Measurements from ENCODE around the gene PRC1. TPM values are rescaled to one million over a fixed set of nuclear protein-coding genes. Genes with fewer than 3 reads are reported as not detected.
A peak's percentile ranks its signal among the peaks of the same experiment; 100 is the strongest.

The PRC1 gene
- total and polyA plus RNA-seq, 2 of the 13 experiments (the other 11 are each of a cell fraction or from before 2014, with no cell fraction given) = 137 to 162 TPM

GRCh38 chr15:90934949-90935751, 59.2 kb downstream of the PRC1 start, which contains the start of gene UNC45A (continued):
- TF ChIP-seq ZFP82 (CRISPR knock-in tag; IDR thresholded peaks at IDR 0.05; ENCODE audit: borderline replicate concordance) (no peak), PAWR (CRISPR knock-in tag; IDR thresholded peaks at IDR 0.05; ENCODE audit: borderline replicate concordance) (peak; percentile 26; the same call in 1 of the 2 replicates), ZBTB38 (CRISPR knock-in tag; IDR thresholded peaks at IDR 0.05) (peak; percentile 51; the same call in 1 of the 2 replicates), ZNF782 (CRISPR knock-in tag; IDR thresholded peaks at IDR 0.05; ENCODE audit: borderline replicate concordance) (peak; percentile 75; the same call in 1 of the 2 replicates), ZNF350 (CRISPR knock-in tag; IDR thresholded peaks at IDR 0.05; ENCODE audit: borderline replicate concordance, low read depth) (peak; percentile 21; the same call in 1 of the 2 replicates), ZNF614 (CRISPR knock-in tag; IDR thresholded peaks at IDR 0.05; ENCODE audit: borderline replicate concordance) (peak; percentile 42; the same call in 1 of the 2 replicates), SP4 (CRISPR knock-in tag; IDR thresholded peaks at IDR 0.05) (peak; percentile 62; the same call in 1 of the 2 replicates), THAP8 (CRISPR knock-in tag; IDR thresholded peaks at IDR 0.05; ENCODE audit: borderline replicate concordance) (no peak), SUZ12 (IDR thresholded peaks at IDR 0.05; ENCODE audit: low read depth, low read length) (no peak), PTBP1 (IDR thresholded peaks at IDR 0.05; ENCODE audit: low read depth, low read length, poor library complexity, severe bottlenecking) (peak; percentile 50), FOXC1 (CRISPR knock-in tag; IDR thresholded peaks at IDR 0.05; ENCODE audit: borderline replicate concordance) (0 out of 2 replicates have a peak, but pooled peaks have one; percentile 36), ZNF383 (CRISPR knock-in tag; IDR thresholded peaks at IDR 0.05; ENCODE audit: borderline replicate concordance) (no peak), MLLT10 (CRISPR knock-in tag; IDR thresholded peaks at IDR 0.05) (no peak), BCL3 (CRISPR knock-in tag; IDR thresholded peaks at IDR 0.05) (peak; percentile 37), ZNF558 (CRISPR knock-in tag; IDR thresholded peaks at IDR 0.05; ENCODE audit: borderline replicate concordance) (no peak), NRL (CRISPR knock-in tag; IDR thresholded peaks at IDR 0.05; ENCODE audit: borderline replicate concordance) (0 out of 2 replicates have a peak, but pooled peaks have one; percentile 47), ASH2L (IDR thresholded peaks at IDR 0.05; ENCODE audit: insufficient read length, low read depth, low read length) (peak; percentile 26), KDM5B (CRISPR knock-in tag; IDR thresholded peaks at IDR 0.05; ENCODE audit: borderline replicate concordance) (0 out of 2 replicates have a peak, but pooled peaks have one; percentile 43), HNF1A (IDR thresholded peaks at IDR 0.05; ENCODE audit: low read depth) (no peak), HNF1A (CRISPR knock-in tag; IDR thresholded peaks at IDR 0.05; ENCODE audit: borderline replicate concordance) (0 out of 2 replicates have a peak, but pooled peaks have one; percentile 30)
- TF ChIP-seq, protein P1, sequence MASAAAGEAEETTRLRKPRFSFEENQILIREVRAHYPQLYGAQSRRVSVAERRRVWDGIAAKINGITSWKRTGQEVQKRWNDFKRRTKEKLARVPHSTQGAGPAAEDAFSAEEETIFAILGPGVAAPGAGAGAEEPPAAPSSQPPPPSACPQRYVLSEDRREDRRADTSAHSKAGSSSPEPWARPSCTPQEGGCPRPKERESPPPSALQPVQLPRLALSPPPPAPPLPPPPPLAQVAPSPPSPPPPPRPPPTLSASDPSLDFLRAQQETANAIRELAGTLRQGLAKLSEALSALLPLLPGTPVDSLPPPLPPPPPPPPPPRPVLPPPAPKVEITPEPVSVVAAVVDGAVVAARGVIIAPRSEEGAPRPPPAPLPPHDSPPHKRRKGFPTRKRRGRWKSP (CRISPR knock-in tag; IDR thresholded peaks at IDR 0.05) = peak; percentile 64; the same call in 1 of the 2 replicates

All from HepG2 (cell line).